ENCODE data around the gene ASXL1. TPM values are rescaled to one million over a fixed set of nuclear protein-coding genes. Genes with fewer than 3 reads are reported as not detected.

ASXL1 gene
- total RNA-seq, 1 experiment from 2014 or later = 52.2 TPM

GRCh38 chr20:32462900-32463641 lies 104.9 kb downstream of the ASXL1 start:
- no peak overlapping the region for H3K4me3 ChIP-seq (replicated peaks in 1 of 2; ENCODE audit: low read depth in 1 of 2, low read length in 2 of 2)
- no peak for DNase-seq (ENCODE audit: low read depth, low spot score)
- BruUV-seq (replicated peaks) = no TSS peak
- no peaks in the 10 kb centered on the region for H3K9me2 ChIP-seq (ENCODE audit: insufficient read depth)
- no peaks in the 10 kb centered on the region for H4K20me1 ChIP-seq (ENCODE audit: insufficient read depth)
- no peaks in the 10 kb centered on the region for H3K9me3 ChIP-seq (ENCODE audit: control insufficient read depth in 1 of 2, insufficient read depth in 1 of 2, low read depth in 1 of 2, low read length in 2 of 2)
- CTCF ChIA-PET = no interaction called here
- no peaks in the 10 kb centered on the region for H3K79me2 ChIP-seq (ENCODE audit: insufficient read depth, low read length)
- no peak overlapping the region for H2AFZ ChIP-seq (ENCODE audit: low read depth, low read length, poor library complexity, severe bottlenecking)
- H3K9ac ChIP-seq (ENCODE audit: low read length) = no peak overlapping the region
- H3K27me3 ChIP-seq (ENCODE audit: insufficient read depth, low read length) = no peaks in the 10 kb centered on the region
- POLR2A ChIA-PET = no interaction called here
- ATAC-seq = no peak
- H3K36me3 ChIP-seq (ENCODE audit: control insufficient read depth in 1 of 2, insufficient read depth in 2 of 2, low read length in 2 of 2) = no peaks in the 10 kb centered on the region
- TF ChIP-seq ATF3 (IDR thresholded peaks at IDR 0.05) (no peak), FOSL1 (IDR thresholded peaks at IDR 0.05; ENCODE audit: low read depth) (no peak), ZFX (IDR thresholded peaks at IDR 0.05) (no peak), YY1 (IDR thresholded peaks at IDR 0.05; ENCODE audit: extremely low read depth, insufficient replicate concordance, low read depth, low read length) (no peak), EZH2 (IDR thresholded peaks at IDR 0.05) (no peak), EGR1 (IDR thresholded peaks at IDR 0.05; ENCODE audit: low read depth) (no peak), SRF (IDR thresholded peaks at IDR 0.05; ENCODE audit: low read depth) (no peak), CBX3 (IDR thresholded peaks at IDR 0.05; ENCODE audit: low read depth) (no peak)
- H3K4me2 ChIP-seq (ENCODE audit: low read length) = no peak overlapping the region
- intact Hi-C loops (cut with micrococcal nuclease) = no loop called here
- H3K27ac ChIP-seq (ENCODE audit: low read depth, low read length) = no peak overlapping the region
- H3K4me1 ChIP-seq (ENCODE audit: control insufficient read depth in 1 of 2, insufficient read depth in 2 of 2, low read length in 2 of 2) = no peaks in the 10 kb centered on the region
- RAD21 ChIA-PET (ENCODE audit: low non-redundant PET in 1 of 2, low total read pairs in 2 of 2, uncharacterized antibody in 2 of 2, unreplicated experiment in 2 of 2) = interaction anchor here (0.7 kb wide), 2 partner anchors 209 to 240 kb away, joined by 3 to 6 read pairs; no protein-coding TSS in a partner anchor

GRCh38 chr20:32463642-32464400 lies 105.7 kb downstream of the ASXL1 start:
- Histone ChIP-seq H3K9me2 (ENCODE audit: insufficient read depth) (no peaks in the 10 kb centered on the region), H4K20me1 (ENCODE audit: insufficient read depth) (no peaks in the 10 kb centered on the region), H3K27me3 (ENCODE audit: insufficient read depth, low read length) (no peaks in the 10 kb centered on the region), H3K4me1 (ENCODE audit: control insufficient read depth in 1 of 2, insufficient read depth in 2 of 2, low read length in 2 of 2) (no peaks in the 10 kb centered on the region), H3K36me3 (ENCODE audit: control insufficient read depth in 1 of 2, insufficient read depth in 2 of 2, low read length in 2 of 2) (no peaks in the 10 kb centered on the region), H3K4me3 (replicated peaks in 1 of 2; ENCODE audit: low read depth in 1 of 2, low read length in 2 of 2) (no peak overlapping the region), H3K79me2 (ENCODE audit: insufficient read depth, low read length) (no peaks in the 10 kb centered on the region), H2AFZ (ENCODE audit: low read depth, low read length, poor library complexity, severe bottlenecking) (no peak overlapping the region), H3K9me3 (ENCODE audit: control insufficient read depth in 1 of 2, insufficient read depth in 1 of 2, low read depth in 1 of 2, low read length in 2 of 2) (no peaks in the 10 kb centered on the region), H3K27ac (ENCODE audit: low read depth, low read length) (no peak overlapping the region), H3K9ac (ENCODE audit: low read length) (no peak overlapping the region), H3K4me2 (ENCODE audit: low read length) (no peak overlapping the region)
- ChIA-PET CTCF (no interaction called here), RAD21 (ENCODE audit: low non-redundant PET in 1 of 2, low total read pairs in 2 of 2, uncharacterized antibody in 2 of 2, unreplicated experiment in 2 of 2) (no interaction called here), POLR2A (no interaction called here)
- no TSS peak for BruUV-seq (replicated peaks)
- intact Hi-C loops (cut with micrococcal nuclease) = no loop called here
- ATAC-seq (no peak), DNase-seq (ENCODE audit: low read depth, low spot score) (no peak)
- no peak for TF ChIP-seq EZH2phosphoT487 (IDR thresholded peaks at IDR 0.05; ENCODE audit: borderline replicate concordance)
- no peak for TF ChIP-seq ATF3 (IDR thresholded peaks at IDR 0.05)
- TF ChIP-seq JUND (IDR thresholded peaks at IDR 0.05) = no peak
- no peak for TF ChIP-seq ZBTB33 (IDR thresholded peaks at IDR 0.05; ENCODE audit: extremely low read depth, insufficient replicate concordance, low read length)
- TF ChIP-seq SRF (IDR thresholded peaks at IDR 0.05; ENCODE audit: low read depth) = no peak
- no peak for TF ChIP-seq CTCF (IDR thresholded peaks at IDR 0.05 in 2 of 3, conservative IDR thresholded peaks at IDR 0.05 in 1 of 3; ENCODE audit: borderline replicate concordance in 1 of 3, insufficient read depth in 1 of 3, low read depth in 2 of 3, low read length in 2 of 3)
